NK-92 (cell line): ENCODE measurements around the gene MAD1L1.

Source experiments
- DNase-seq: peaks from one replicate; lab custom pipeline; 2025; ENCODE audit not compliant: unreplicated experiment; lab: John Stamatoyannopoulos, UW

The MAD1L1 gene

GRCh38 chr7:1920881-1921280 is 311.9 kb downstream of the MAD1L1 start:
- no peak for DNase-seq

GRCh38 chr7:1920266-1920681 is 312.5 kb downstream of the MAD1L1 start:
- DNase-seq, result no peak

- DNase-seq, result no peak
These were observed 313.0 kb downstream of the MAD1L1 start for GRCh38 chr7:1919539-1920265.

- no peak for DNase-seq
These were observed 313.7 kb downstream of the MAD1L1 start for GRCh38 chr7:1918881-1919525.

- no peak for DNase-seq
These were observed 314.6 kb downstream of the MAD1L1 start for GRCh38 chr7:1918063-1918645.

GRCh38 chr7:1917221-1918062 is 315.3 kb downstream of the MAD1L1 start:
- no peak for DNase-seq

- no peak for DNase-seq
These were observed 316.2 kb downstream of the MAD1L1 start for GRCh38 chr7:1916601-1916970.

- no peak for DNase-seq
These were observed 316.7 kb downstream of the MAD1L1 start for GRCh38 chr7:1915956-1916600.

- no peak for DNase-seq
These were observed 317.4 kb downstream of the MAD1L1 start for GRCh38 chr7:1915326-1915725.

GRCh38 chr7:1914743-1915142 is 318.0 kb downstream of the MAD1L1 start:
- no peak for DNase-seq

GRCh38 chr7:1914321-1914720 is 318.4 kb downstream of the MAD1L1 start:
- DNase-seq, result no peak

- no peak for DNase-seq
These were observed 319.1 kb downstream of the MAD1L1 start for GRCh38 chr7:1913466-1914282.

- no peak for DNase-seq
These were observed 319.9 kb downstream of the MAD1L1 start for GRCh38 chr7:1912593-1913465.

- no peak for DNase-seq
These were observed 321.2 kb downstream of the MAD1L1 start for GRCh38 chr7:1911571-1911970.

GRCh38 chr7:1910827-1911226 is 321.9 kb downstream of the MAD1L1 start:
- DNase-seq, result no peak

GRCh38 chr7:1910081-1910685 is 322.6 kb downstream of the MAD1L1 start:
- no peak for DNase-seq

GRCh38 chr7:1909476-1909875 is 323.3 kb downstream of the MAD1L1 start:
- DNase-seq, result no peak

GRCh38 chr7:1908823-1909420 is 323.8 kb downstream of the MAD1L1 start:
- DNase-seq, result no peak
